ENCODE results near the gene MAB21L2.

- TF ChIP-seq EZH2 (IDR thresholded peaks at IDR 0.05) (no peak), POLR2AphosphoS5 (IDR thresholded peaks at IDR 0.05; ENCODE audit: borderline replicate concordance, low read depth, low read length) (no peak)
Measured at GRCh38 chr4:150609131-150609530, 27.2 kb downstream of the MAB21L2 start.
